HG02938 (cell line): ENCODE data around the gene SP140L.
"Not testable (repeated sequence)": the region's sequence is repeated elsewhere in the genome, so short reads cannot be mapped to it uniquely, and the experiment has no call there.

Source experiments
- ATAC-seq: cut with Tn5 transposase; IDR thresholded peaks from one replicate; pipeline ENCODE4 v1.9.1; 2021; ENCODE audit warnings: mild to moderate bottlenecking, moderate library complexity; ENCODE audit not compliant: unreplicated experiment

Gene SP140L

DNA sequence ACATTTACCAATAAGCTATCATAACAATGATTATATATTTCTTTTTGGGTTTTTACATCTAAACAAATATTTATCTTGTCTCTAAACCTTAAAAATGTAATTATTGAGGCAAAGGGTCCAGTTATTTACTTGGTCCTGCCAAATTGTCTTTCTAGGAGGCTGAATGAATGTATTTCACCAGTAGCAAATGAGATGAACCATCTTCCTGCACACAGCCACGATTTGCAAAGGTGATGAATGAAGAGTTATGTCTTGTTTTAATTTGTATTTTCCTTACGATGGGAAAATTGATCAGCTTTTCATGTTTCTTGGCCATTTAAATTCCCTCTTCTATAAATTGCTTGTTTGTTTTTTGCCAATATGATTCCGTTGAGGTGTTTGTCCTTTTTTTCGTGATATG, 90.4 kb downstream of the SP140L start:
- ATAC-seq, result no peak

- no peak for ATAC-seq
Observed at GRCh38 chr2:230418341-230419016, 91.5 kb downstream of the SP140L start.

DNA sequence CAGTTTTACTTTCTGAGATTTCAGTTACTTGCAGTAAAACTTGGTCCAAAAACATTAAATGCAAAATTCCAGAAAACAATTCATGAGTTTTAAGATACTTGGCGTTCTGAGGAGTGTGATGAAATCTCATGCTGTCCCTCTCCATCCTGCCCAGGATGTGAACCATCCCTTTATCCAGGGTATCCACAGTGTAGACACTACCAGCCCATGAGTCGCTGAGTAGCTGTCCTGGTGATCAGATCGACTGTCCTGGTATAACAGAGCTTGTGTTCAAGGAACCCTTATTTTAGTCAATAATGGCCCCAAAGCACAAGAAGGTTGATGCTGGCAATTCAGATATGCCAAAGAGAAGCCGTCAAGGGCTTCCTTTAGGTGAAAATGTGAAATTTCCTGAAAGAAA, 92.2 kb downstream of the SP140L start:
- ATAC-seq, result no peak

- no peak for ATAC-seq
Observed at GRCh38 chr2:230422149-230422548, 95.2 kb downstream of the SP140L start.

DNA sequence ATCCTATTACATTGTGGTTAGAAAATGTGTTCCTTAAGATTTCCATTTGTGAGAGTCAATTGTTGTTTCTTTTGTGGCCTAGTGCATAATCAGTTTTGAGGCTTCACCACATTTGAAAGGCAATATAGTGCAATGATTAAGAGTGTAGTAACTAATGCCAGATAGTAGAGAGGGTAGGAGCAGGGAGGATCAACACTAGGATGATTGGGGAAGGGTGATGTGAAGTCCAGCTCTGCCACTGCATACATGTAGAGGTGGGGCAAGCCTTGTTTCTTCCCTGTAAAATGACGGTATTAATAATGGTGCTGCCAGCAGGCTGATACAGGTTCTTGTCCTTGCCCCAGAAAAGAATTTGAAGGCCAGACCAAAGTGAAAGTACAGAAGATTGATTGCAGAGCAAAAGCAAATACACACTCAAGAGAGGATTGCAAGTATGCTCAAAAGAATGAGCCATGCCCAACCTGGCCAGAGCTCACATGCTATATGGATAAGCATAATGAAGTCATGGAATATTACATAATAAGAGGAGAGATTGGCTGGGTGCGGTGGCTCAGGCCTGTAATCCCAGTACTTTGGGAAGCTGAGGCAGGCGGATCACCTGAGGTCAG, 97.0 kb downstream of the SP140L start:
- ATAC-seq, result no peak

- no peak for ATAC-seq
Observed at GRCh38 chr2:230425377-230425776, 98.4 kb downstream of the SP140L start.

DNA sequence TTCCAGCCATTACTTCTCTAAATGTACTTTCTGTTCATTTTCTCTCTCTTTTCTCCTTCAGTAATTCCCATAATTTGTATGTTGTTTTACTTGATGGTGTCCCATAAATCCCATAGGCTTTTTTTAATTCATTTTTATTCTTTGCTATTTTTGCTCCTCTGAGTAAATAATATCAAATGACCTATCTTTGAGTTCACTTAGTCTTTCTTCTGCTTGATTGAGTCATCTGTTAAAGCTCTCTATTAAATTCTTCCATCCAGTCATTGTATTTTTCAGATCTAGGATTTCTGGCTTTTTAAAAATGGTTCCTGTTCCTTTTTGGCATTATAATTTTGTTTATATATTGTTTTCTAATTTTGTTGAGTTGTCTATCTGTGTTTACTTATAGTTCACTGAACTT, 102.5 kb downstream of the SP140L start:
- no peak for ATAC-seq

GRCh38 chr2:230430957-230431910, 104.2 kb downstream of the SP140L start:
- no peak for ATAC-seq

DNA sequence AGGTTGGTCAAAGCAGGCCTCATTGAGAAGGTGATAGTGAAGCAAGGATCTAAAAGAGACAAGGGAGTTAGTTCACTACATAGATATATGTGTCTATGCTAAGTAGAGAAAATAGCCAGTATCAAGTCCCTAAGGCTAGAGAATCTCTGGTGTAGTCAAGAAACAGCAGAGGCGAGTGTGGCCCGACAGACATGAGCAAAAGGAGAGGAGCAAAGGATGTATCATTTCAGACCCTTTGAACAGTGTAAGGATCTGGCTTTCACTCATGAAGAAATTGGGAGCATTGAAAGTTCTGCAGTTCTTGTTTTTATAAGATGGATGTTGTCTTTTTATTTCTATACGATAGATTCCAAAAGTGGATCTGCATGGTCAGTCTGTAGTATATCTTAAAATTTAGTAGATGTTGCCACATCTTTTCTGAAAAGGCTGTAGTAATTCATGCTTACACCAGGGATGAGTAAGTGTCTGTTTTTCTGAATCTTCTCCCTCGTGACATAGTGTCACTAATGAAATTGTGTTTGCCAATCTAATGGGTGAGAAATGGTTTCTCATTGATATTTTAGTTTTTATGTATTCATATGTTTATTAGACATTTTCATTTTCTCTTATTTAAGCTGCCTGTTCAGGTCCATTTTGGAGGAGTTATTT, 107.8 kb downstream of the SP140L start:
- ATAC-seq, result no peak

DNA sequence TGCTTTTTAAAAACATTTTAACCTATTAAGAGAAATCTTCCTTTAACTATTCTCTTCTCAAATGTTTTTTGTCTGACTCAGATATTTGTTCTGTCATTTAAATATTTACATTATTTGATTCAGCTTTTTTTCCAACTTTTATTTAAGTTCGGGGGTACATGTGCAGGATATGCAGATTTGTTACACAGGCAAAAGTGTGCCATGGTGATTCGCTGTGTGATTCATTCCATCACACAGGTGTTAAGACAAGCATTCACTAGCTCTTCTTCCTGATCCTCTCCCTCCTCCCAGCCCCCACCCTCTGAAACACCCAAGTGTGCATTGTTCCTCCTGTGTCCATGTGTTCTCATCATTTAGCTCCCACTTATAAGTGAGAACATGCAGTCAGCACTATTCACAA, 108.4 kb downstream of the SP140L start:
- no peak for ATAC-seq

DNA sequence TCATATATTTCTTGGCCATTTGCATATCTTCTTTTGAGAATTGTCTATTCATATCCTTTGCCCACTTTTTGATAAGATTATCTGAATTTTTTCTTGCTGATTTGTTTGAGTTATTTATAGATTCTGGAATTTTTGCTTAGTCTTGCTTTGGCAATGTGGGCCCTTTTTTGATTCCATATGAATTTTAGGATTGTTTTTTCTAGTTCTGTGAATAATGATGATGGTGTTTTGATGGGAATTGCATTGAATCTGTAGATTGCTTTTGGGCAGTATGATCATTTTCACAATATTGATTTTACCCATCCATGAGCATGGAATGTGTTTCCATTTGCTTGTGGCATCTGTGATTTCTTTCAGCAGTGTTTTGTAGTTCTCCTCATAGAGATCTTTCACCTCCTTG, 112.1 kb downstream of the SP140L start:
- not testable (repeated sequence) for ATAC-seq

DNA sequence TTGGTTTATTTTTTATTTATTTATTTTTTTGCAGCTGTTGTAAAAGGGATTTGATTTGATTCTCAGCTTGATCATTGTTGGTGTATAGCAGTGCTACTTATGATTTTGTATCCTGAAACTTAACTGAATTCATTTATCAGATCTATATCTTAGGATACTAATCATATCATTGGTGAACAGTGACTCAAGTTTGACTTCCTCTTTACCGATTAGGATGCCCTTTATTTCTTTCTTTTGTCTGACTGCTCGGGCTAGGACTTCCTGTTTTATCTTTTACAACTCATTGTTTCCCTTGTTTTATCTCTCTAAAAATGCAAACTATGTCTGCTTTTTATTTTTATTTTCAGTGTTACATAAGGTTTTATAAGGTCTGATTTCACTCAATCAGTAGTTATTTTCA, 112.6 kb downstream of the SP140L start:
- no peak for ATAC-seq

GRCh38 chr2:230441227-230441897, 114.4 kb downstream of the SP140L start:
- ATAC-seq, result no peak

GRCh38 chr2:230443541-230443940, 116.5 kb downstream of the SP140L start:
- no peak for ATAC-seq

- peak; percentile 25 for ATAC-seq
Observed at GRCh38 chr2:230444832-230445231, 117.8 kb downstream of the SP140L start.

GRCh38 chr2:230447036-230447435, 120.0 kb downstream of the SP140L start:
- no peak for ATAC-seq

DNA sequence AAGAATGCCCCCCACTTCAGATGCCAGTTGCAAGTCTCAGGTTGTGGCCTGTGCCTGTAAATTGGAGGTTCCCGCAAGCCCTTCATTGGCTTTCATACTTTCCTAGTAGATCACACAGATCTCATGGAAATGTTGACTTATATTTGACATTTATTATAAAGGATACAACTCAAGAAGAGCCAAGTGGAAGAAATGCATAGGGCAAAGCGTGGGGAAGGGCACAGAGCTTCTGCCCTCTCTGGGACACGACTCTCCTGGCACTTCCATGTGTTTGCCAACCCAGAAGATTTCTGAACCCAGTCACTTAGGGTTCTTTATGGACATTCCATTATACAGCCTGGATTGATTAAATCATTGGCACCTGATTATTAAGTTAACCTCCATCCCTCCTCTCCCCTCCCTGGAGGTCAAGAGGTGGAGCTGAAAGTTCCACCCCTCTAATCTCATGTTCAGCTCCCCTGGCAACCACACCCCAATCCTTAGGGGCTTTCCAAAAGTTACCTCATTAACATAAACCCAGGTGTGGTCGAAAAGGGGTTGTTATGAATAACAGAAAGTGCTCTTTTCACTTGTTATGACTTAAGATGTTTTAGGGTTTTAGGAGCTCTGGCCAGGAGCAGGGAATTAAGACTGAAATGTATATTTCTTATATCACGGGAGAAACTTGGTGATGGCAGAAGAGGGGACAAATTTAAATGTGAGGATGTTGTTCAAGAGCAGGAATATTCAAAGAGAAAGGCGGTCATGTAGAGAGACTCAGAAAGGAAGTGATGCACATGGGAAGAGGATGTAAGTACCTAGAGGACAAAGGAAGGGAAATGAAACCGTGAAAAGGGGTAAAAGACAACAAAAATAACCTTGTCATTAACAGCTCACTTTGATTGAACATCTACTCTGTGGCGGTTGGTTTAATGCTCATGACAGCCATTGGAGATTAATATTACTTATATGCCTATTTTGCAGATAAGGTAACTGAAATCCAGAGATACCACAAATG, 120.8 kb downstream of the SP140L start:
- ATAC-seq, result peak; percentile 77

GRCh38 chr2:230449901-230450467, 123.0 kb downstream of the SP140L start:
- ATAC-seq, result no peak

GRCh38 chr2:230453006-230453405, 126.0 kb downstream of the SP140L start:
- no peak for ATAC-seq
